GM19240 (cell line): ENCODE measurements around the gene SPTY2D1.

ENCODE experiments used
- DNase-seq: peaks from one replicate; pipeline ENCODE4 v3.0.0; 2011; ENCODE audit warnings: low spot score; ENCODE audit not compliant: insufficient read length

SPTY2D1 gene

DNA sequence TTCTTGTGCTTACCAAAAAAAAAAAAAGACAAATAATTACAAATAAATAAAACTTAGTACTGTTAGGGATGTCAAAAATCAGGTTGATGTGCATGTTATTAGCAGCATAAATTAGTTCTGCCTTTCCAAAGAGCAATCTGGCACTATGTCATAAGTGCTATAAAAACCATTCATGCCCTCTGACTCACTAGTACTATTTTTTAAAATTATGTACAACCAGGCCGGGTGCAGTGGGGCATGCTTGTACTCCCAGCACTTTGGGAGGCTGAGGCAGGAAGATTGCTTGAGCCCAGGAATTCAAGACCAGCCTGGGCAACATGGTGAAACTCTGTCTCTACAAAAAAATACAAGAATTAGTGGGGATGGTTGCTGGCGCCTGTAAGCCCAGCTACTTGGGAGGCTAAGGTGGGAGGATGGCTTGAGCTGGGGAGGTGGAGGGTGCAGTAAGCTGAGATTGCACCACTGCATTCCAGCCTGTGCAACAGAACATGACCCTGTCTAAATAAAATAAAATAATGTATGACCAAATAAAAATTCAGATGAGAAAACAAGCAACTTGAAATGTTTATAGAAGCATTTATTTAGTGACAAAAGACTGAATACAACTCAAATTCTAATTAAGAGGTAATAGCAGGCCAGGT is 70.9 kb downstream of the SPTY2D1 start:
- no peak for DNase-seq
